ENCODE measurements around the gene GRIA4. TPM values are rescaled to one million over a fixed set of nuclear protein-coding genes. Genes with fewer than 3 reads are reported as not detected.

The GRIA4 gene
- total and polyA plus RNA-seq, 2 of the 13 experiments (the other 11 are each of a cell fraction or from before 2014, with no cell fraction given): not detected

GRCh38 chr11:105821372-105821771 lies 211.5 kb downstream of the GRIA4 start:
- intact Hi-C loops (cut with micrococcal nuclease; ENCODE audit: unreplicated experiment): no loop called here
- Histone ChIP-seq H3K9me3 (ENCODE audit: low read length) (no peaks in the 10 kb centered on the region), H2AFZ (ENCODE audit: low read length) (no peak overlapping the region), H3K9ac (ENCODE audit: insufficient read depth, low read depth, low read length) (no peak overlapping the region), H4K20me1 (ENCODE audit: insufficient read depth, low read length) (no peaks in the 10 kb centered on the region), H3K4me3 (replicated peaks in 1 of 3; ENCODE audit: insufficient read depth in 1 of 3, low read depth in 2 of 3, low read length in 3 of 3) (no peak overlapping the region), H3K27ac (ENCODE audit: extremely low read length, insufficient read depth, low read length) (no peak overlapping the region), H3K4me2 (ENCODE audit: low read depth, low read length) (no peak overlapping the region), H3K36me3 (replicated peaks in 1 of 2; ENCODE audit: control insufficient read depth in 1 of 2, insufficient read depth in 2 of 2, low read length in 2 of 2) (no peaks in the 10 kb centered on the region), H3K4me1 (ENCODE audit: insufficient read depth, low read length) (no peaks in the 10 kb centered on the region), H3K79me2 (ENCODE audit: insufficient read depth, low read length) (no peaks in the 10 kb centered on the region), H3K27me3 (ENCODE audit: control insufficient read depth in 1 of 2, insufficient read depth in 2 of 2, low read length in 2 of 2) (no peaks in the 10 kb centered on the region)
- no peak for FAIRE-seq
- ChIA-PET CTCF (ENCODE audit: low intra/inter-chr PET ratio, low total read pairs) (no interaction called here), POLR2A (no interaction called here)
- in situ Hi-C loops (cut with HindIII; ENCODE audit: extremely low pct_ligation_motif_present, low pct_unique_long_range_greater_than_20kb): no loop called here
- DNase-seq (ENCODE audit: low spot score): no peak
- ATAC-seq: no peak
- 9% methylated on average over 4 of the region's 4 CpGs for WGBS (ENCODE audit: low lambda C conversion rate)
- BruUV-seq (replicated peaks): no TSS peak
- TF ChIP-seq TERF1 (CRISPR knock-in tag; IDR thresholded peaks at IDR 0.05) (no peak), SKIL (CRISPR knock-in tag; IDR thresholded peaks at IDR 0.05; ENCODE audit: borderline replicate concordance) (no peak), ZNF597 (CRISPR knock-in tag; IDR thresholded peaks at IDR 0.05) (no peak), PCBP1 (IDR thresholded peaks at IDR 0.05; ENCODE audit: borderline replicate concordance, low read depth, low read length) (no peak), SAFB2 (CRISPR knock-in tag; IDR thresholded peaks at IDR 0.05; ENCODE audit: borderline replicate concordance, low read depth) (no peak), ZSCAN9 (CRISPR knock-in tag; IDR thresholded peaks at IDR 0.05; ENCODE audit: borderline replicate concordance) (no peak), ZKSCAN8 (CRISPR knock-in tag; IDR thresholded peaks at IDR 0.05; ENCODE audit: borderline replicate concordance) (no peak), ZNF235 (CRISPR knock-in tag; IDR thresholded peaks at IDR 0.05; ENCODE audit: borderline replicate concordance) (no peak), HDAC2 (CRISPR knock-in tag; IDR thresholded peaks at IDR 0.05) (no peak), MLX (CRISPR knock-in tag; IDR thresholded peaks at IDR 0.05) (no peak), ZNF281 (CRISPR knock-in tag; IDR thresholded peaks at IDR 0.05; ENCODE audit: borderline replicate concordance) (no peak)
